GM12892 (cell line): ENCODE data around the gene PDLIM1.
A peak's percentile ranks its signal among the peaks of the same experiment; 100 is the strongest.
"Not testable (repeated sequence)": the region's sequence is repeated elsewhere in the genome, so short reads cannot be mapped to it uniquely, and the experiment has no call there.

Source experiments
- DNase-seq: peaks from one replicate; pipeline ENCODE4 v3.0.0; 2011; ENCODE audit not compliant: insufficient read length
- FAIRE-seq: peaks from 2 replicates; lab custom pipeline; 2011; peaks lifted over from hg19 to GRCh38; lab: Jason Lieb, UNC
- POLR2A ChIP-seq: IDR thresholded peaks from 2 replicates; pipeline ENCODE4 v1.6.1; 2011; ENCODE audit warnings: low read depth, low read length, control low read depth
- POLR2AphosphoS5 ChIP-seq: IDR thresholded peaks from 2 replicates; pipeline ENCODE4 v1.6.1; 2011; ENCODE audit warnings: low read depth, low read length, control low read depth
- TAF1 ChIP-seq: IDR thresholded peaks from 2 replicates; pipeline ENCODE4 v1.6.1; 2011; ENCODE audit warnings: low read depth, mild to moderate bottlenecking, control low read depth, low read length, borderline replicate concordance

Gene PDLIM1

GRCh38 chr10:95230677-95231586 is 59.9 kb downstream of the PDLIM1 start:
- peak; percentile 20; the same call in 1 of the 2 replicates for TF ChIP-seq POLR2A
- not testable (repeated sequence) for FAIRE-seq, DNase-seq

GRCh38 chr10:95229724-95230627 is 60.8 kb downstream of the PDLIM1 start:
- FAIRE-seq: no peak
- no peak for DNase-seq
- TF ChIP-seq POLR2A (no peak), TAF1 (no peak), POLR2AphosphoS5 (no peak)

GRCh38 chr10:95228934-95229723 is 61.7 kb downstream of the PDLIM1 start:
- not testable (repeated sequence) for DNase-seq, FAIRE-seq

DNA sequence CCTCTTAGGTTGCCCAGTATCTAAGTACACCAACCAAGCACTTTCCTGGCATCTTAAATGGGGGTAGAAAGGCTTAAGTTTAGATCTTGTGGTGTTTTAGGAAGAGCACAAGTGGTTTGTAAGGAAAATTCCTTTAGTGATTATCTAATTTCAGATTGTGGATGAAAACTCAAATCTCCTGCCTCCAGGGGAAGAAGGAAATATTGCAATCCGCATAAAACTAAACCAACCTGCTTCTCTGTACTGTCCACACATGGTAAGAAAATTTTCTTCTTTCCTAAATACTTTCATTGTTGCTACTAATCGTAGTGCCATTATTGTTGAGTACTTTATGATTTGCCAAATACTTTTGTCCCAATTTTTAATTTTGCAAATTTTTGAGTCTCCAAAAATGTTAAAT is 65.7 kb downstream of the PDLIM1 start:
- no peak for TF ChIP-seq TAF1
- TF ChIP-seq POLR2AphosphoS5: no peak
- TF ChIP-seq POLR2A: no peak
- DNase-seq (no peak), FAIRE-seq (no peak)

DNA sequence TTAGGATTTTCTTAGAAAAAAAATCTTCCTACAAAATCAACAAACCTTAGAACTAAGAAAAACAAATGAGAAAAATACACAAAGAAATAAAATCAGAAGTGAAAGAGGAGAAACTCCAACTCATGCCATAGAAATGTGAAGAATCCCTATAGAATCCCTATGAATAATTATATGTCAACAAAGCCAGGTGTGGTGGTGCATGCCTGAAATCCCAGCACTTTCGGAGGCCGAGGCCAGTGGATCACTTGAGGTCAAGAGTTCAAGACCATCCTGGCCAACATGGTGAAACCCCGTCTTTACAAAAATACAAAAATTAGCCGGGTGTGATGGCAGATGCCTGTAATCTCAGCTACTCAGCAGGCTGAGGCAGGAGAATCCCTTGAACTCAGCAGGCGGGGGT is 69.7 kb downstream of the PDLIM1 start:
- DNase-seq (no peak), FAIRE-seq (no peak)
- TF ChIP-seq POLR2A (no peak), POLR2AphosphoS5 (no peak), TAF1 (no peak)

DNA sequence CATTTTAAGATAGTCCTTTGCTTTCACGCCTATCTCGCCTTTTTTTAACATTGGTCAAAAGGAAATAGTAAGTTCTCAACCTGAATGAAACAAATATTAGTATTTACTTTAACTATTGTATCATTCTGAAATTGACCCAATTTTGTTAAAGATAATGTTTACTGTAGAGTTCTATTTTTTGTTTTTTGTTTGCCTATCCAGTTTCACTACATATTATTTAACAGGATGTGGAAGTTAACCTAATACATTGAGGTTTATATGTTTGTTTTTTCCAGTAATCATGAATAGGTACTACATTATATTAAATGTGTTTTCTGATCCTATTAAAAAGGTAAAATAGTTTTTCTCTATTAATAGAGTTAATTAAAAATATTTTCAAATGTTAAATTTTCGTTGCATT is 70.3 kb downstream of the PDLIM1 start:
- FAIRE-seq: no peak
- no peak for TF ChIP-seq TAF1
- no peak for TF ChIP-seq POLR2A
- no peak for TF ChIP-seq POLR2AphosphoS5
- no peak for DNase-seq

GRCh38 chr10:95217476-95217875 is 73.3 kb downstream of the PDLIM1 start:
- DNase-seq (no peak), FAIRE-seq (no peak)
- TF ChIP-seq TAF1: no peak
- no peak for TF ChIP-seq POLR2AphosphoS5
- no peak for TF ChIP-seq POLR2A

- TF ChIP-seq POLR2A (no peak), POLR2AphosphoS5 (no peak), TAF1 (no peak)
- no peak for DNase-seq
- FAIRE-seq: peak; percentile 96
Observed at GRCh38 chr10:95214793-95215192, 76.0 kb downstream of the PDLIM1 start.

- FAIRE-seq (peak; percentile 27), DNase-seq (no peak)
- no peak for TF ChIP-seq POLR2A
- no peak for TF ChIP-seq TAF1
- TF ChIP-seq POLR2AphosphoS5: no peak
Observed at GRCh38 chr10:95214369-95214768, 76.4 kb downstream of the PDLIM1 start.

DNA sequence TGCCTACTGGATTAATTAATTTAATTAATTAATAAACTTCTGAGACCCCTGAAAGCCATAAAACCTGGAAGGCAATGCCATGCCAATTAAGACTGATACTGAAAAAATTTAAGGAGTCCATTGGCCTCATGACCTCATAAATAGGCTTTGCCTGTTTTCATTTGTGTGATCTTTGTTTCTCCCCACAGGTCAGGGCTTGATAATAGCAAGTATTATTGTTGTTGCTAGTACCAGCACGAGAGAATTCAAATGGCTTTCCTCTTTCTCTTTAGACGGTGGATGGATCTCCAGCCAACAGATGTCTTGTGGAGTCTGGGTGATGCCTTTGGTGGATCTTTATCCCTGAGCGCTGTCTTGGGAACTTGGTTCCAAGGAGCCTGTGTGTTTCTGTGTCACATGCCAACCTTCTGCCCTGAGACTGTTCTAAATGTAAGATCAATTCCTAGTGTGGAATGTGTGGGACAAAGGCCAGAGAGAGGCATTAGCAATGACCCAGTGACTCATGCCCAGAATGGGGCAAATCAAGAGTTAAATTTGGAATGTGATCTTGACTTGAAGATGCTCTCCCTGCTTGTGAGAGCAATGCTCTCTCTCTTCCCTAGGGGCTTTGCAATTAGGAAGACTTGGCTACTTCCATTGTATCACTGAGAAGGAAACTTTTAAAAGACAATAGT is 79.1 kb downstream of the PDLIM1 start:
- FAIRE-seq (no peak), DNase-seq (no peak)
- TF ChIP-seq TAF1 (no peak), POLR2AphosphoS5 (no peak), POLR2A (no peak)
